ENCODE measurements around the gene BRD3OS. TPM values are rescaled to one million over a fixed set of nuclear protein-coding genes. Genes with fewer than 3 reads are reported as not detected.

BRD3OS gene
- polyA plus RNA-seq, 1 of the 3 experiments (the other 2 are of a cell fraction) = 23.1 TPM

- Histone ChIP-seq H3K4me2 (0 out of 2 replicates have a peak overlapping the region, but pooled peaks have one; percentile 33), H3K9me2 (no peaks in the 10 kb centered on the region), H3K36me3 (replicated peaks in 1 of 2; ENCODE audit: control insufficient read depth in 1 of 2, insufficient read depth in 2 of 2, low read length in 1 of 2) (no peaks in the 10 kb centered on the region), H3K9ac (no peak overlapping the region), H4K20me1 (ENCODE audit: insufficient read depth) (peaks cover 100% of the 10 kb centered on the region), H2AFZ (ENCODE audit: low read depth) (no peak overlapping the region), H3K9me3 (no peaks in the 10 kb centered on the region), H3F3A (replicated peaks; ENCODE audit: insufficient read depth) (no peaks in the 10 kb centered on the region), H3K27me3 (ENCODE audit: insufficient read depth) (no peaks in the 10 kb centered on the region), H3K4me1 (ENCODE audit: control insufficient read depth in 1 of 2, insufficient read depth in 2 of 2, low read depth in 1 of 2, low read length in 1 of 2) (peaks cover 6 to 83% of the 10 kb centered on the region in 2 experiments; a peak in 2 of 4 replicates), H3K79me2 (ENCODE audit: insufficient read depth) (peaks cover 100% of the 10 kb centered on the region), H3K4me3 (ENCODE audit: low read depth in 2 of 2, low read length in 1 of 2) (no peak overlapping the region), H3K27ac (ENCODE audit: low read depth in 2 of 2, low read length in 1 of 2) (no peak overlapping the region; a peak in 1 of 4 replicates)
- TF ChIP-seq FOSL2 (IDR thresholded peaks at IDR 0.05; ENCODE audit: borderline replicate concordance, low read depth) (no peak), EZH2phosphoT487 (IDR thresholded peaks at IDR 0.05; ENCODE audit: borderline replicate concordance, low read depth) (no peak), TAF1 (IDR thresholded peaks at IDR 0.05; ENCODE audit: borderline replicate concordance, low read depth, low read length) (no peak), MEF2A (IDR thresholded peaks at IDR 0.05; ENCODE audit: borderline replicate concordance, low read depth) (no peak), RCOR1 (IDR thresholded peaks at IDR 0.05; ENCODE audit: low read length) (no peak), NFIC (IDR thresholded peaks at IDR 0.05; ENCODE audit: borderline replicate concordance) (no peak), TEAD4 (IDR thresholded peaks at IDR 0.05; ENCODE audit: borderline replicate concordance, insufficient read depth) (no peak), RAD21 (IDR thresholded peaks at IDR 0.05; ENCODE audit: low read length) (no peak), FOXJ3 (CRISPR knock-in tag; IDR thresholded peaks at IDR 0.05) (no peak)
- ChIA-PET CTCF (no interaction called here), POLR2A (no interaction called here)
- 97% methylated on average over 14 of the region's 17 CpGs for WGBS (ENCODE audit: low lambda C conversion rate)
- DNase-seq = peak; percentile 44
Observed at GRCh38 chr9:134059661-134060395, 34.5 kb downstream of the BRD3OS start.

- CTCF ChIA-PET = no interaction called here
- TF ChIP-seq USF1 (IDR thresholded peaks at IDR 0.05; ENCODE audit: borderline replicate concordance, low read depth) (no peak), RFX5 (IDR thresholded peaks at IDR 0.05; ENCODE audit: low read length) (no peak), FOSL2 (IDR thresholded peaks at IDR 0.05; ENCODE audit: borderline replicate concordance, low read depth) (no peak), MAX (IDR thresholded peaks at IDR 0.05; ENCODE audit: low read depth) (no peak), NFIC (IDR thresholded peaks at IDR 0.05; ENCODE audit: borderline replicate concordance) (no peak), FOXJ3 (CRISPR knock-in tag; IDR thresholded peaks at IDR 0.05) (no peak), IRF3 (IDR thresholded peaks at IDR 0.05; ENCODE audit: low read depth, low read length) (no peak), TCF12 (IDR thresholded peaks at IDR 0.05) (no peak), TEAD4 (IDR thresholded peaks at IDR 0.05; ENCODE audit: borderline replicate concordance, insufficient read depth) (no peak), MEF2A (IDR thresholded peaks at IDR 0.05; ENCODE audit: borderline replicate concordance, low read depth) (no peak), RXRA (IDR thresholded peaks at IDR 0.05; ENCODE audit: borderline replicate concordance, low read depth) (no peak), EP300 (IDR thresholded peaks at IDR 0.05; ENCODE audit: borderline replicate concordance in 1 of 2, low read depth in 1 of 2, low read length in 1 of 2) (no peak), MXI1 (IDR thresholded peaks at IDR 0.05; ENCODE audit: low read depth, low read length) (no peak)
Observed at GRCh38 chr9:134060546-134060945, 35.3 kb downstream of the BRD3OS start.

More at GRCh38 chr9:134060546-134060945, 35.3 kb downstream of the BRD3OS start:
- WGBS (ENCODE audit: low lambda C conversion rate) = 71% methylated on average over 4 of the region's 4 CpGs
- Histone ChIP-seq H3K9me3 (no peaks in the 10 kb centered on the region), H3K79me2 (ENCODE audit: insufficient read depth) (peaks cover 100% of the 10 kb centered on the region), H3K36me3 (replicated peaks in 1 of 2; ENCODE audit: control insufficient read depth in 1 of 2, insufficient read depth in 2 of 2, low read length in 1 of 2) (no peaks in the 10 kb centered on the region), H3K9ac (no peak overlapping the region), H4K20me1 (ENCODE audit: insufficient read depth) (peaks cover 100% of the 10 kb centered on the region), H3K4me2 (no peak overlapping the region), H3K4me3 (ENCODE audit: low read depth in 2 of 2, low read length in 1 of 2) (no peak overlapping the region), H3K9me2 (no peaks in the 10 kb centered on the region), H2AFZ (ENCODE audit: low read depth) (no peak overlapping the region), H3K27me3 (ENCODE audit: insufficient read depth) (no peaks in the 10 kb centered on the region), H3F3A (replicated peaks; ENCODE audit: insufficient read depth) (peaks cover 4% of the 10 kb centered on the region), H3K27ac (ENCODE audit: low read depth in 2 of 2, low read length in 1 of 2) (no peak overlapping the region; a peak in 1 of 4 replicates), H3K4me1 (ENCODE audit: control insufficient read depth in 1 of 2, insufficient read depth in 2 of 2, low read depth in 1 of 2, low read length in 1 of 2) (peaks cover 6 to 78% of the 10 kb centered on the region in 2 experiments; a peak in 2 of 4 replicates)
- POLR2A ChIA-PET = interaction anchor here (1.5 kb wide), 1 partner anchor 33 kb away, joined by 3 read pairs; no protein-coding TSS in a partner anchor
- DNase-seq = peak; percentile 10
